GM23338 (cell line): Measurements from ENCODE around the gene PRPF6. TPM values are rescaled to one million over a fixed set of nuclear protein-coding genes. Genes with fewer than 3 reads are reported as not detected.
"Not testable (repeated sequence)": the region's sequence is repeated elsewhere in the genome, so short reads cannot be mapped to it uniquely, and the experiment has no call there.

Experiments used
- ATAC-seq: fragments of 200-7000 bp; cut with Tn5 transposase; 3 replicates; pipeline ENCODE4 v1.9.1; 2020
- DNase-seq: peaks from one replicate; pipeline ENCODE4 v3.0.0-alpha.2; 2015; ENCODE audit warnings: low spot score
- H2AFZ ChIP-seq: fragments of 200-600 bp; sonication (generic); 2 replicates; pipeline ENCODE4 v1.8.0; 2016; ENCODE audit warnings: antibody characterized with exemption, mild to moderate bottlenecking, moderate library complexity
- H3F3A ChIP-seq: fragments of 200-600 bp; sonication (generic); replicated peaks from 2 replicates; pipeline ENCODE4 v1.8.0; 2017; ENCODE audit warnings: antibody characterized with exemption, mixed run types, low read depth
- H3K27ac ChIP-seq: fragments of 200-600 bp; sonication (generic); 2 replicates; pipeline ENCODE4 v1.6.1; 2016; ENCODE audit warnings: low read depth
- H3K27me3 ChIP-seq: fragments of 200-600 bp; sonication (generic); 2 replicates; pipeline ENCODE4 v1.8.0; 2016; ENCODE audit warnings: mild to moderate bottlenecking, mixed run types, moderate library complexity; ENCODE audit not compliant: insufficient read depth
- H3K36me3 ChIP-seq: fragments of 200-600 bp; sonication (generic); 2 replicates; pipeline ENCODE4 v1.8.0; 2016; ENCODE audit warnings: mild to moderate bottlenecking; ENCODE audit not compliant: insufficient read depth
- H3K4me1 ChIP-seq: fragments of 200-600 bp; sonication (generic); 2 replicates; pipeline ENCODE4 v1.8.0; 2016; ENCODE audit warnings: mild to moderate bottlenecking, moderate library complexity; ENCODE audit not compliant: insufficient read depth
- H3K4me2 ChIP-seq: fragments of 200-600 bp; sonication (generic); 2 replicates; pipeline ENCODE4 v1.7.1; 2017; ENCODE audit warnings: mixed run types
- H3K4me3 ChIP-seq: fragments of 200-600 bp; sonication (generic); 2 replicates; pipeline ENCODE4 v1.6.1; 2016; ENCODE audit warnings: mixed run types
- H3K79me2 ChIP-seq: fragments of 200-600 bp; sonication (generic); replicated peaks from 2 replicates; pipeline ENCODE4 v1.8.0; 2017; ENCODE audit warnings: mild to moderate bottlenecking; ENCODE audit not compliant: insufficient read depth
- H3K9me2 ChIP-seq: fragments of 200-600 bp; sonication (generic); 2 replicates; pipeline ENCODE4 v1.8.0; 2017; ENCODE audit not compliant: insufficient read depth
- H4K20me1 ChIP-seq: fragments of 200-600 bp; sonication (generic); replicated peaks from 2 replicates; pipeline ENCODE4 v1.8.0; 2017; ENCODE audit warnings: mild to moderate bottlenecking; ENCODE audit not compliant: insufficient read depth
- H3K27ac Mint-ChIP-seq: 2 replicates; pipeline ENCODE4 v1.8.0; 2020; ENCODE audit warnings: inconsistent platforms, mild to moderate bottlenecking, moderate library complexity, mixed read lengths
- H3K27me3 Mint-ChIP-seq: 3 replicates; pipeline ENCODE4 v1.8.0; 2022; ENCODE audit warnings: low read depth, mild to moderate bottlenecking, moderate library complexity, mixed read lengths, inconsistent platforms; ENCODE audit not compliant: insufficient read depth, poor library complexity
- H3K36me3 Mint-ChIP-seq: 3 replicates; pipeline ENCODE4 v1.8.0; 2021; ENCODE audit warnings: low read depth, mild to moderate bottlenecking, inconsistent platforms, moderate library complexity, mixed read lengths
- H3K4me1 Mint-ChIP-seq: 3 replicates; pipeline ENCODE4 v1.8.0; 2020; ENCODE audit warnings: mild to moderate bottlenecking, inconsistent platforms, mixed read lengths
- H3K4me3 Mint-ChIP-seq: 3 replicates; pipeline ENCODE4 v1.8.0; 2021; ENCODE audit warnings: moderate library complexity, mild to moderate bottlenecking, inconsistent platforms, mixed read lengths
- H3K9me3 Mint-ChIP-seq: 3 replicates; pipeline ENCODE4 v1.8.0; 2020; ENCODE audit warnings: moderate library complexity, mild to moderate bottlenecking, inconsistent platforms, mixed read lengths
- CREB1 ChIP-seq: fragments of 250-450 bp; sonication (Bioruptor Pico); IDR thresholded peaks from 2 replicates; pipeline ENCODE4 v1.5.0; 2020; ENCODE audit warnings: low read depth, mild to moderate bottlenecking, moderate library complexity
- CTCF ChIP-seq, 2 experiments: fragments of 200-600 bp in 1 of 2; sonication (generic) in 1 of 2; conservative IDR thresholded peaks; 2 replicates each; pipeline versions ENCODE4 v1.5.1 to v1.6.1; 2016 to 2017; ENCODE audit warnings: antibody characterized with exemption in 2 of 2, low read depth in 2 of 2, mild to moderate bottlenecking in 2 of 2, moderate library complexity in 1 of 2
- ETS1 ChIP-seq: IDR thresholded peaks from 2 replicates; pipeline ENCODE4 v1.6.1; 2016; ENCODE audit warnings: antibody characterized with exemption
- EZH2 ChIP-seq: fragments of 200-600 bp; sonication (generic); IDR thresholded peaks from one replicate; pipeline ENCODE4 v1.8.0; 2017; ENCODE audit warnings: antibody characterized with exemption, mild to moderate bottlenecking, low read depth; ENCODE audit not compliant: unreplicated experiment
- EZH2phosphoT487 ChIP-seq: fragments of 200-600 bp; sonication (generic); IDR thresholded peaks from one replicate; pipeline ENCODE4 v1.8.1; 2018; ENCODE audit warnings: antibody characterized with exemption; ENCODE audit not compliant: unreplicated experiment
- JUNB ChIP-seq: IDR thresholded peaks from one replicate; pipeline ENCODE4 v1.6.1; 2016; ENCODE audit warnings: antibody characterized with exemption; ENCODE audit not compliant: unreplicated experiment
- NANOG ChIP-seq: IDR thresholded peaks from 2 replicates; pipeline ENCODE4 v1.6.1; 2016; ENCODE audit warnings: antibody characterized with exemption, borderline replicate concordance
- POLR2AphosphoS5 ChIP-seq: IDR thresholded peaks from 2 replicates; pipeline ENCODE4 v1.6.1; 2016; ENCODE audit warnings: antibody characterized with exemption, low read depth
- STAT1 ChIP-seq: IDR thresholded peaks from one replicate; pipeline ENCODE4 v1.6.1; 2016; ENCODE audit warnings: antibody characterized with exemption; ENCODE audit not compliant: unreplicated experiment
- ZNF331 ChIP-seq: fragments of 250-450 bp; sonication (Bioruptor Pico); IDR thresholded peaks from 2 replicates; pipeline ENCODE4 v1.5.0; 2020; ENCODE audit warnings: low read depth, mild to moderate bottlenecking, moderate library complexity
- ZNF462 ChIP-seq: fragments of 250-450 bp; sonication (Bioruptor Pico); IDR thresholded peaks from 2 replicates; pipeline ENCODE4 v1.5.0; 2020; ENCODE audit warnings: mild to moderate bottlenecking, moderate library complexity
- polyA plus RNA-seq: library from polyadenylated mRNA; unstranded; fragments of >200 nt; fragmentation: Nextera tagmentation; extraction: Ambion mirVana; gene quantifications from 2 replicates; pipeline ENCODE4 v1.2.1, GENCODE V29; 2016
- total RNA-seq: library from RNA; depleted of rRNA; stranded (reverse); fragments of >200 nt; shearing (Covaris generic); gene quantifications from 2 replicates; pipeline ENCODE4 v1.2.3, GENCODE V29; 2014

Gene PRPF6
- total and polyA plus RNA-seq, 2 experiments from 2014 or later = 53.8 to 79.9 TPM

- not testable (repeated sequence) for H3F3A ChIP-seq, H3K27ac ChIP-seq, H3K9me3 Mint-ChIP-seq, H3K27me3 ChIP-seq, DNase-seq, H3K4me3 Mint-ChIP-seq, H3K4me1 Mint-ChIP-seq, H3K4me3 ChIP-seq, H3K27ac Mint-ChIP-seq, H3K4me2 ChIP-seq, H2AFZ ChIP-seq, H3K9me2 ChIP-seq, H3K27me3 Mint-ChIP-seq, ATAC-seq, H3K4me1 ChIP-seq
- Histone ChIP-seq H4K20me1 (peaks cover 15% of the 10 kb centered on the region), H3K79me2 (peaks cover 12% of the 10 kb centered on the region), H3K36me3 (peaks cover 36% of the 10 kb centered on the region)
- H3K36me3 Mint-ChIP-seq = peaks cover 63% of the 10 kb centered on the region
Measured at GRCh38 chr20:64012385-64013154, 31.6 kb downstream of the PRPF6 start.

GRCh38 chr20:64015635-64016034, 34.7 kb downstream of the PRPF6 start:
- Mint-ChIP-seq H3K9me3 (no peaks in the 10 kb centered on the region), H3K27ac (no peak overlapping the region), H3K4me1 (no peaks in the 10 kb centered on the region), H3K36me3 (peaks cover 58% of the 10 kb centered on the region), H3K4me3 (no peak overlapping the region), H3K27me3 (peaks cover 2% of the 10 kb centered on the region)
- no peak overlapping the region for H3K4me3 ChIP-seq
- ATAC-seq = no peak
- no peaks in the 10 kb centered on the region for H3K79me2 ChIP-seq
- H3K4me1 ChIP-seq = no peaks in the 10 kb centered on the region
- H3K36me3 ChIP-seq = peaks cover 23% of the 10 kb centered on the region
- 0 out of 2 replicates have a peak, but pooled peaks cover 5% of the 10 kb centered on the region for H3F3A ChIP-seq
- no peak overlapping the region for H3K27ac ChIP-seq
- H3K9me2 ChIP-seq = no peaks in the 10 kb centered on the region
- no peaks in the 10 kb centered on the region for H3K27me3 ChIP-seq
- 0 out of 2 replicates have a peak, but pooled peaks cover 18% of the 10 kb centered on the region for H4K20me1 ChIP-seq
- H2AFZ ChIP-seq = no peak overlapping the region
- H3K4me2 ChIP-seq = no peak overlapping the region
- no peak for DNase-seq
- no peak for TF ChIP-seq EZH2phosphoT487
- no peak for TF ChIP-seq CTCF (conservative IDR thresholded peaks at IDR 0.05; ENCODE audit: low read depth in 2 of 2)
- no peak for TF ChIP-seq ZNF462 (CRISPR knock-in tag)
- no peak for TF ChIP-seq STAT1
- TF ChIP-seq JUNB = no peak
- TF ChIP-seq ETS1 = no peak
- TF ChIP-seq NANOG = no peak
- no peak for TF ChIP-seq CREB1 (CRISPR knock-in tag)
- TF ChIP-seq POLR2AphosphoS5 = no peak
- TF ChIP-seq EZH2 = no peak
- TF ChIP-seq ZNF331 (CRISPR knock-in tag) = no peak
